ENCODE data around the gene MECR. TPM values are rescaled to one million over a fixed set of nuclear protein-coding genes. Genes with fewer than 3 reads are reported as not detected.
"Not testable (repeated sequence)": the region's sequence is repeated elsewhere in the genome, so short reads cannot be mapped to it uniquely, and the experiment has no call there.

MECR gene
- polyA plus RNA-seq, 1 donor (not counting 4 experiments of a cell fraction or from before 2014, with no cell fraction given): 20.7 TPM

GRCh38 chr1:29222686-29223085, 8.0 kb downstream of the MECR start:
- Histone ChIP-seq H3K27me3 (ENCODE audit: control insufficient read depth, extremely low read depth, insufficient read depth, low read length) (no peaks in the 10 kb centered on the region), H3K9me1 (ENCODE audit: control insufficient read depth, extremely low read depth, insufficient read depth, low read length) (no peaks in the 10 kb centered on the region), H3K79me2 (ENCODE audit: control insufficient read depth, insufficient read depth, low read length) (peaks cover 5% of the 10 kb centered on the region), H3K9ac (ENCODE audit: control insufficient read depth, extremely low read depth, insufficient read depth, low read length) (no peak overlapping the region), H3K4me3 (ENCODE audit: control insufficient read depth in 2 of 3, extremely low read depth in 1 of 3, insufficient read depth in 2 of 3, low read depth in 1 of 3, low read length in 3 of 3) (no peak overlapping the region), H3K27ac (ENCODE audit: control insufficient read depth, insufficient read depth, low read length) (no peak overlapping the region), H3K36me3 (ENCODE audit: control insufficient read depth in 2 of 2, extremely low read depth in 1 of 2, insufficient read depth in 2 of 2, low read length in 2 of 2) (peaks cover 5 to 7% of the 10 kb centered on the region in 2 experiments), H3K9me3 (ENCODE audit: control insufficient read depth, low read depth, low read length) (no peaks in the 10 kb centered on the region), H3K4me2 (ENCODE audit: control insufficient read depth, extremely low read depth, insufficient read depth, low read depth, low read length) (no peak overlapping the region), H2AFZ (ENCODE audit: control insufficient read depth, low read length) (no peak overlapping the region), H4K20me1 (ENCODE audit: control insufficient read depth, extremely low read depth, insufficient read depth, low read length) (no peaks in the 10 kb centered on the region), H3K4me1 (ENCODE audit: control insufficient read depth, extremely low read depth, insufficient read depth, low read length) (peaks cover 5% of the 10 kb centered on the region)
- FAIRE-seq: no peak
- DNase-seq (ENCODE audit: low read depth, low spot score): no peak
- dilution Hi-C loops (cut with MboI; ENCODE audit: extremely low pct_ligation_motif_present, low sequenced_read_pairs): no loop called here
- TF ChIP-seq CTCF (optimal IDR thresholded peaks at IDR 0.05 in 1 of 3, IDR thresholded peaks at IDR 0.05 in 1 of 3, conservative IDR thresholded peaks at IDR 0.05 in 1 of 3; ENCODE audit: extremely low read depth in 1 of 3, insufficient read depth in 2 of 3, low read length in 3 of 3): no peak
- no peak for TF ChIP-seq EZH2 (IDR thresholded peaks at IDR 0.05; ENCODE audit: low read length)

- H3K9me1 ChIP-seq (ENCODE audit: control insufficient read depth, extremely low read depth, insufficient read depth, low read length); H3K4me2 ChIP-seq (ENCODE audit: control insufficient read depth, extremely low read depth, insufficient read depth, low read depth, low read length); H3K4me3 ChIP-seq (ENCODE audit: control insufficient read depth in 2 of 3, extremely low read depth in 1 of 3, insufficient read depth in 2 of 3, low read depth in 1 of 3, low read length in 3 of 3); H3K9ac ChIP-seq (ENCODE audit: control insufficient read depth, extremely low read depth, insufficient read depth, low read length); DNase-seq (ENCODE audit: low read depth, low spot score); H3K27me3 ChIP-seq (ENCODE audit: control insufficient read depth, extremely low read depth, insufficient read depth, low read length); H3K79me2 ChIP-seq (ENCODE audit: control insufficient read depth, insufficient read depth, low read length); H3K27ac ChIP-seq (ENCODE audit: control insufficient read depth, insufficient read depth, low read length); FAIRE-seq; dilution Hi-C loops (cut with MboI; ENCODE audit: extremely low pct_ligation_motif_present, low sequenced_read_pairs); H2AFZ ChIP-seq (ENCODE audit: control insufficient read depth, low read length); H4K20me1 ChIP-seq (ENCODE audit: control insufficient read depth, extremely low read depth, insufficient read depth, low read length); H3K4me1 ChIP-seq (ENCODE audit: control insufficient read depth, extremely low read depth, insufficient read depth, low read length); H3K36me3 ChIP-seq (ENCODE audit: control insufficient read depth in 2 of 2, extremely low read depth in 1 of 2, insufficient read depth in 2 of 2, low read length in 2 of 2); H3K9me3 ChIP-seq (ENCODE audit: control insufficient read depth, low read depth, low read length): not testable (repeated sequence)
Measured at GRCh38 chr1:29222260-29222659, 8.5 kb downstream of the MECR start.

GRCh38 chr1:29221296-29221695, 9.4 kb downstream of the MECR start:
- peaks cover 8 to 10% of the 10 kb centered on the region in 2 experiments for H3K36me3 ChIP-seq (ENCODE audit: control insufficient read depth in 2 of 2, extremely low read depth in 1 of 2, insufficient read depth in 2 of 2, low read length in 2 of 2)
- H3K4me2 ChIP-seq (ENCODE audit: control insufficient read depth, extremely low read depth, insufficient read depth, low read depth, low read length): no peak overlapping the region
- no peak for DNase-seq (ENCODE audit: low read depth, low spot score)
- no peak overlapping the region for H3K9ac ChIP-seq (ENCODE audit: control insufficient read depth, extremely low read depth, insufficient read depth, low read length)
- no peak overlapping the region for H3K27ac ChIP-seq (ENCODE audit: control insufficient read depth, insufficient read depth, low read length)
- no peak for FAIRE-seq
- no peak for TF ChIP-seq CTCF (optimal IDR thresholded peaks at IDR 0.05 in 1 of 3, IDR thresholded peaks at IDR 0.05 in 1 of 3, conservative IDR thresholded peaks at IDR 0.05 in 1 of 3; ENCODE audit: extremely low read depth in 1 of 3, insufficient read depth in 2 of 3, low read length in 3 of 3)
- no peak for TF ChIP-seq EZH2 (IDR thresholded peaks at IDR 0.05; ENCODE audit: low read length)
- H4K20me1 ChIP-seq (ENCODE audit: control insufficient read depth, extremely low read depth, insufficient read depth, low read length): no peaks in the 10 kb centered on the region
- H3K79me2 ChIP-seq (ENCODE audit: control insufficient read depth, insufficient read depth, low read length): peaks cover 2% of the 10 kb centered on the region
- no peaks in the 10 kb centered on the region for H3K4me1 ChIP-seq (ENCODE audit: control insufficient read depth, extremely low read depth, insufficient read depth, low read length)
- H3K9me1 ChIP-seq (ENCODE audit: control insufficient read depth, extremely low read depth, insufficient read depth, low read length): no peaks in the 10 kb centered on the region
- dilution Hi-C loops (cut with MboI; ENCODE audit: extremely low pct_ligation_motif_present, low sequenced_read_pairs): no loop called here
- H2AFZ ChIP-seq (ENCODE audit: control insufficient read depth, low read length): no peak overlapping the region
- H3K9me3 ChIP-seq (ENCODE audit: control insufficient read depth, low read depth, low read length): no peaks in the 10 kb centered on the region
- H3K27me3 ChIP-seq (ENCODE audit: control insufficient read depth, extremely low read depth, insufficient read depth, low read length): no peaks in the 10 kb centered on the region
- no peak overlapping the region for H3K4me3 ChIP-seq (ENCODE audit: control insufficient read depth in 2 of 3, extremely low read depth in 1 of 3, insufficient read depth in 2 of 3, low read depth in 1 of 3, low read length in 3 of 3)

Measured in keratinocyte (primary cell).